ENCODE results near the gene ZFYVE28. TPM values are rescaled to one million over a fixed set of nuclear protein-coding genes. Genes with fewer than 3 reads are reported as not detected.
A peak's percentile ranks its signal among the peaks of the same experiment; 100 is the strongest.

ZFYVE28 gene
- total RNA-seq, 1 donor from 2014 or later = 0.44 TPM

- no peak for TF ChIP-seq CTCF (IDR thresholded peaks at IDR 0.05; ENCODE audit: unreplicated experiment)
- Mint-ChIP-seq H3K4me1 (ENCODE audit: unreplicated experiment) (peaks cover 7% of the 10 kb centered on the region), H3K27ac (ENCODE audit: unreplicated experiment) (no peak overlapping the region), H3K9me3 (ENCODE audit: unreplicated experiment) (no peaks in the 10 kb centered on the region), H3K36me3 (ENCODE audit: low read depth, unreplicated experiment) (peaks cover 16% of the 10 kb centered on the region), H3K27me3 (ENCODE audit: unreplicated experiment) (peaks cover 10% of the 10 kb centered on the region), H3K4me3 (ENCODE audit: unreplicated experiment) (no peak overlapping the region)
- DNase-seq (ENCODE audit: low spot score) = no peak
Observed at GRCh38 chr4:2245787-2246275, 172.6 kb downstream of the ZFYVE28 start.

GRCh38 chr4:2245057-2245786 lies 173.2 kb downstream of the ZFYVE28 start:
- Mint-ChIP-seq H3K4me1 (ENCODE audit: unreplicated experiment) (peaks cover 14% of the 10 kb centered on the region), H3K36me3 (ENCODE audit: low read depth, unreplicated experiment) (peaks cover 16% of the 10 kb centered on the region), H3K27ac (ENCODE audit: unreplicated experiment) (peak overlapping the region; percentile 8), H3K4me3 (ENCODE audit: unreplicated experiment) (peak overlapping the region; percentile 72), H3K27me3 (ENCODE audit: unreplicated experiment) (peaks cover 10% of the 10 kb centered on the region), H3K9me3 (ENCODE audit: unreplicated experiment) (no peaks in the 10 kb centered on the region)
- DNase-seq (ENCODE audit: low spot score) = no peak
- no peak for TF ChIP-seq CTCF (IDR thresholded peaks at IDR 0.05; ENCODE audit: unreplicated experiment)

GRCh38 chr4:2243681-2244380 lies 174.6 kb downstream of the ZFYVE28 start:
- H3K27ac Mint-ChIP-seq (ENCODE audit: unreplicated experiment) = peak overlapping the region; percentile 15
- no peaks in the 10 kb centered on the region for H3K9me3 Mint-ChIP-seq (ENCODE audit: unreplicated experiment)
- no peak for DNase-seq (ENCODE audit: low spot score)
- H3K27me3 Mint-ChIP-seq (ENCODE audit: unreplicated experiment) = peaks cover 9% of the 10 kb centered on the region
- peaks cover 15% of the 10 kb centered on the region for H3K36me3 Mint-ChIP-seq (ENCODE audit: low read depth, unreplicated experiment)
- peaks cover 24% of the 10 kb centered on the region for H3K4me1 Mint-ChIP-seq (ENCODE audit: unreplicated experiment)
- no peak for TF ChIP-seq CTCF (IDR thresholded peaks at IDR 0.05; ENCODE audit: unreplicated experiment)
- no peak overlapping the region for H3K4me3 Mint-ChIP-seq (ENCODE audit: unreplicated experiment)

GRCh38 chr4:2241410-2242353 lies 176.8 kb downstream of the ZFYVE28 start, which contains the start of the genes HAUS3 and POLN:
Gene HAUS3 (minus strand): TSS chr4:2242121. CDS start chr4:2240946, 1,175 bp downstream.
Gene POLN (minus strand): TSS chr4:2242121. CDS start chr4:2229231, 12,890 bp downstream.
- peak within 1 kb of the TSS; percentile 90 for H3K4me3 Mint-ChIP-seq (ENCODE audit: unreplicated experiment)
- TF ChIP-seq CTCF (IDR thresholded peaks at IDR 0.05; ENCODE audit: unreplicated experiment) = no peak
- DNase-seq (ENCODE audit: low spot score) = peak; percentile 99
- peaks cover 5% of the 10 kb centered on the region for H3K27me3 Mint-ChIP-seq (ENCODE audit: unreplicated experiment)
- H3K36me3 Mint-ChIP-seq (ENCODE audit: low read depth, unreplicated experiment) = peaks cover 15% of the 10 kb centered on the region
- peaks cover 33% of the 10 kb centered on the region for H3K4me1 Mint-ChIP-seq (ENCODE audit: unreplicated experiment)
- H3K9me3 Mint-ChIP-seq (ENCODE audit: unreplicated experiment) = no peaks in the 10 kb centered on the region
- H3K27ac Mint-ChIP-seq (ENCODE audit: unreplicated experiment) = peak within 1 kb of the TSS; percentile 68

Data from endothelial cell (in vitro differentiated cells).